NCI-H2196 treated with DMSO at 0.1 percent for 48 hours (cell line): ENCODE results near the gene MEGF11.

Experiments
- DNase-seq: peaks from one replicate; lab custom pipeline; 2025; ENCODE audit not compliant: unreplicated experiment; lab: John Stamatoyannopoulos, UW

The MEGF11 gene

DNA sequence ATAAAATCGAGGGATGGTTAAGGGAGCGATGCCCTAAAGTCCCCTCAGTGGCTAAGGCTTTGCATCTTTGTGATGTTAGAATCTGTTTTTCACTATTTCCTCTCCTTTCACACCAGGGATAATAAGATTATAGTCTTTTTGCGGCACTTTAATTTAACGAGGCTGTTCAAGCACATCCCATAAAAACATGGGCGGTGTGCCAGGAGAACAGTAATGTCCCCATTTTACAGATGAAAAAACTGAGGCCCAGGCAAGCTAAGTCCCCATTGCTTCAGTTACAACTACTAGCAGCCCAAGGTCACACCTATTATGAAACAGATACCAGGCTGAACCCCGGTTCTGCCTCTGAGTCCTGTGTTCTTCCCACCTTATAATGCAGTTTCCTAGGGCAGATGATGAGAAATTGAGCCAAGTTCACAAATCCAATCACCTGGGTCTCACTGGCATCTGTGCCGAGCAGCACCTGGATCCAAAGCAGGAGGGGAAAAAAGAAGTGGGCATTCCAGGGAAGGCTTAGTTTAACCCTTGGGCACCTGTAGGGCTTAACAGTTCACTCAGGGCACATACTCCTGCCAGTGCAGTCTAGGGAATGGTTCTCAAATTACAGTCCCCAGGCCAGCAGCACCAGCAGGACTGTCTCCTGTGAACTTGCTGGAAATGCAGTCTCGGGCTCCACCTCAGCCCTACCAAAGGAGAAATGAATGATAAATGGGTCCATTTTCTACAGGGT, 215.0 kb downstream of the MEGF11 start:
- DNase-seq, result no peak

DNA sequence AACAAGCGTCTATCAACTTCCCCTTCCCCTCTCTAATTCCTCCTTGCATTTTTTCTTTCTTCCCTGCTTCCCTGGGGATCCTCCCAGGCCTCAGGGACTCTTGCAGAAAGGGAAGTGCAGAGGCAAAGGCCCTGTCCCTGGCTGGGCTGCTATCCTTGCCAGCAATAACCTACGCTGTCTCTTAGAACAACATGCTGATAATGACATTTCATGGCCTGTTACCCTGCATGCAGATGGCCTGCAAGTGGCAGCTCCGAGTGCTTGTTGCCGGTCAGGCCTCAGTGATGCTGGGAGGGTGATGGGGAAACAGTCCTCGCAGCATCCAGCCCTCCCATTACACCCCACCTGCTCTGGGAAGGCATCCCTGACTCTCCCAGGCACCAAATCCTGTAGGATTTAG, 216.7 kb downstream of the MEGF11 start:
- no peak for DNase-seq

- no peak for DNase-seq
Measured at GRCh38 chr15:66035901-66036300, 217.6 kb downstream of the MEGF11 start.

DNA sequence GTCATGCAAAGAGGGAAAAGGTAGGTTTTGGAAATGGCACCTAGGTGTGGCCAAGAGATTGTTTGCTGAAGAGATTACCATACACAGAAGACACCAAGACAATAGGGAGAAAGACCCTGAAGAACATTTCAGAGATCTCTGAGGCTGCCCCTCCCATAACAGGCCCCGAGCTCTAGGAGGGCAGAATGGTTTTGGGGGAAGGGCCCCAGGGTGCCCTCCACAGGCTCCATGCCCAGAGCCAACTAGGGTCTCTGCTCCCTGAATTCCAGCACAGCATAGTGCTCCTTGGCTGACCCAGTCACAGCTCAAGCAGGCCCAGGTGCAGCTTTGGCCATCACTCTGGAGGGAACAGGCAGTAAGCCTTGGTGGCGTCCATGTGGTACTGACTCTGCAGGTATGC, 220.4 kb downstream of the MEGF11 start:
- no peak for DNase-seq

GRCh38 chr15:66032006-66032405, 221.5 kb downstream of the MEGF11 start:
- DNase-seq, result no peak

DNA sequence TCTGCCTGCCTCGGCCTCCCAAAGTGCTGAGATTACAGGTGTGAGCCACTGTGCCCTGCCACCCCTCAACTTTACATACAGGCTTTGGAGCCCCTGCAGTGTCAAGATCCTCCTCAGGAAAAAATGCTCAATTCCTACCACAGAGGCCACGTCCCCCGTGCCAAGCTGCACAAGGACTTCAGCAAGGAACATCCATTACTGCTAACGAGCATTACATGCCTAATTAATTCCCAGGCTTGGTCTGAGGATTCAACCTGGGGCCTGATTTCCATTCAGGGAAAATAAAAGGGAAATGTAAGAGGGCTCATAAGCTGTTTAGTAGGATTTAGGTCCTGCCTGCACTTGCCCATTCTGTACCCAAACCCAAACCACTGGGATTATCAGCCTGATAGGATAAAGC, 222.9 kb downstream of the MEGF11 start:
- no peak for DNase-seq

DNA sequence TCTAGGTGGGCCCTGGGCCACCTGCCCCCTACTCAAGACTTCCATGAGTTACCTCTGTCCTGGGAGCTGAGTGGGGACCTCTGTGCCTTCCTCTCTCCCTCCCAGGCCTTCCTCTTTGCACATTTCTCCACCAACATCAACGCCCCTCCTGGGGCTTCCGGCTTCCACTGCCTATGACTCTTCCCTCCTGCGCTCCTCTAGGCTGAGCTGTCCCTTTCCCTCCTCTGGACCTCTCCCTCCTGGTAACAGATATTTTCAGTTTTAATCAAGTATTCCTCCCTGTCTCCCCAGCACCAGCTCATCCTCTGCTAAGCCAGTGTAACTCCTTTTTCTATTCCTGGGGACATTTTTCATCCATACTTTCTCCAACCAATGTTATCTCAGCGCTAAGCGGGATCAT, 223.9 kb downstream of the MEGF11 start:
- no peak for DNase-seq

GRCh38 chr15:66027268-66027805, 226.2 kb downstream of the MEGF11 start:
- no peak for DNase-seq

GRCh38 chr15:66025972-66026371, 227.6 kb downstream of the MEGF11 start:
- no peak for DNase-seq

DNA sequence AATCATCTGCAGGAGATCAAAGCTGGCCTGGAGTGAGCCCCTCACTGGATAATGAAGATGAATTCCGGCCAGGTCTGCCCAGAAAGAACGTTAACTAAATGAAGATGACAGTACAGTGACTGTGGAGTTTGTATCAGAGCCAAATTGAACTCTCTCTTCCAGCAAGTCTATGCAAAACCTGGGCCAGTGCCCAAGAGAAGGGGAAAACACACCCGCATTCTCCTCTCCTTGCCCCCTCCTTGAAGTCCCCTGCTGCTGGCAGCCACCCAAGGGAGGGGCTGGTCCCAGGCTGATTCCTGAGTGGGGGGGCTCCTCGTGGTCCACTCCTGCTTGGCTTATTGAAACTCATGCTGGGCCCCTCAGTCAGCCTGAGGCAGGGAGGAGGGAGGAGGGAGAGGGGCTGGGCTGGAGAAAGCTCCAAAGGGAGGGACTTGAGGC, 228.5 kb downstream of the MEGF11 start:
- no peak for DNase-seq

- no peak for DNase-seq
Measured at GRCh38 chr15:66024116-66024515, 229.4 kb downstream of the MEGF11 start.

- no peak for DNase-seq
Measured at GRCh38 chr15:66023311-66023972, 230.1 kb downstream of the MEGF11 start.

GRCh38 chr15:66022163-66022525, 231.4 kb downstream of the MEGF11 start:
- DNase-seq, result no peak

GRCh38 chr15:66021496-66022162, 231.9 kb downstream of the MEGF11 start:
- DNase-seq, result no peak

- DNase-seq, result no peak
Measured at GRCh38 chr15:66019826-66020398, 233.6 kb downstream of the MEGF11 start.

DNA sequence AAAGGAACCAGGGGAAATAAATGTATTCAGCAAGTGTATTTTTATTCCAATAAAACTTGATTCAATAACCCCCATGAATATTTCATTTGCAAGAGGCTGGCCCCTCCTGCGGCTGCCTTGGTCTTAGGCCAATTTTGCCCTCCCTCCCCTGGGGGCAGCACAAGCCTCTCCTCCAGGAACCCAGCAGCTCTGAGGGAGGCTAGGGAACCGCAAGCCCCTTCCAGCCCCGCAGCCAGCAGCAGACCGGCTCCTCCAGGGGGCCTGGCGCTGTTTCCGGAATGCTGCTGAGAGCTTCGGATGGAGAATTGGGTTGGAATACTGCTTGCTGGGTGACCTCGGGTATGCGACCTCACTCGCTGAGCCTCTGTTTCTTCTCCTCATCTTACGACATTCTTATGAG, 234.2 kb downstream of the MEGF11 start:
- no peak for DNase-seq

DNA sequence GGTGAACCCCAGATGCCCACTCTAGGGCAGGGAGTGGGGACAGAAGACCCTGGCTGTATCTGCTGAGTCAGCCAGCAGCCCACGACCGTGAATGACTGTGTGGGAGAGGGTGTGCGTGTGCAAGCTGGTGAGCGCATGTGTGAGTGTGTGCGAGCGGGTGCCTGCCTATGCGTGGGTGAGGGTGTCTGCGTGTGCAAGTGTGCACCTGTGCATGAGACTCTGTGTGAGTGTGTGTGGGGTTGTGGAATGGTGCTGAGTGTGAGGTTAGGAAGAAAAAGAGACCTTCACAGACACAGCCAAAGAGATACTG, 235.1 kb downstream of the MEGF11 start:
- no peak for DNase-seq

DNA sequence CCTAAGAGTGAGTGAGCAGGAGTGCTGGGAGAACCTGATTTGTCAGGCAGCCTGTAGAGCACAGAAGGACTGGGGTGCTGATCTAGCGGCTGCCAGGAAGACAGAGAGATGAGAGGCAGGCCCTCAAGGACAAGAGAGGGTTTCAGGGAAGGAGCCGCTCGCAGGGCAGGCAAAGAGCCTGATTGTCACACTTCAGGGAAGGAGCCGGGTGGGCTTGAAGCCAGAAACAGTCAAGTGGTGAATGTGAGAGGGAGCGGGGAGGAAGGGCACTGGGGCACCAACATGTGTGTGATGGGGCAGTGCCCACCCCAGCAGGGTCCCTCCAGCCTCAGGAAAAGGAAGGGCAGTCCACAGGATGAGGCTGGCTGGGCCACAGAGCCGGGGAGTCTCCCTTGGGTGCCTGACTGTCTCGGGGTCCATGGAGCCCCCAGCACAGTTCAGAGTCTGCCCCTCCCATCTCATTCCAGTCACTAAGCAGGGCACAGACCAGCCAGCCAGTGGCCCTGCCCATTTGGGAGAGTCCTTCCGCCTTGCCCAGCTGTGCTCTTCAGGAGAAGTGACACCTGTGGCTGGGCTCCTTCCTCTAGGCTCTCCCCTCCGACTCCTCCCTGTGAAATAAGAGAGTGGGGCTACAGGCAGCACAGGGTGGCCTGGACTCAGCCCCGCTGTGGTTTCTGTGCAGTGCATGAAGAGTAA, 235.6 kb downstream of the MEGF11 start:
- no peak for DNase-seq

GRCh38 chr15:66017000-66017399, 236.6 kb downstream of the MEGF11 start:
- DNase-seq, result no peak

DNA sequence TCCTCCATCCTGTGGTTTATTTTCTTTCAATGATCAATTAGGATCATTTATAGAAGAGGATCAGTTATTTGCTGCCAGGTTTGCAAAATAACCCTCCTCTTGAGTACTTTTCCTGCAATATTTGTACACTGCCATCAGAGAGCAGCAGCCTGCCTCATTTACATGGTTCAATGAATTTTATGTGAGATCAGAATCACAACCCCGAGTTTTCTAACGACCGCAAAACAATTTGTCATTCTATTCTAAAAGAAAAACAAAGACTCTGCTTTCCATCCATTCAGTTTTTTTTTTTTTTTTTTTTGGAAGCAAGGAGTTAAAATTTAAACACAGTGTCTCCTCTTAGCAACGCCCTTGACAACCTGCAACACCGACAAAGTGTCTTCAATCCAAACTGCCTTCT, 237.4 kb downstream of the MEGF11 start:
- no peak for DNase-seq

GRCh38 chr15:66014635-66015182, 238.8 kb downstream of the MEGF11 start:
- no peak for DNase-seq
